K562 (cell line): ENCODE results near the gene ELMO1. TPM values are rescaled to one million over a fixed set of nuclear protein-coding genes. Genes with fewer than 3 reads are reported as not detected.

ENCODE experiments used
- FOXM1 ChIP-seq, 2 experiments: fragments of 450-650 bp in 1 of 2; sonication (generic) in 1 of 2; formaldehyde crosslinking in 1 of 2; IDR thresholded peaks; 2 replicates each; pipeline versions ENCODE4 v1.6.1 to v1.9.0; 2017 to 2022; ENCODE audit warnings: low read depth in 2 of 2, mild to moderate bottlenecking in 2 of 2, missing genetic modification reagents in 1 of 2, moderate library complexity in 1 of 2
- MXI1 ChIP-seq: IDR thresholded peaks from 2 replicates; pipeline ENCODE4 v1.6.1; 2011; ENCODE audit warnings: low read depth, mild to moderate bottlenecking, improper control_type of control experiment, low read length
- NCOA1 ChIP-seq: fragments of 450-650 bp; IDR thresholded peaks from 2 replicates; pipeline ENCODE4 v1.6.1; 2016; ENCODE audit warnings: low read depth
- NR4A1 ChIP-seq, 2 experiments: fragments of 250-450 bp in 1 of 2; fragments of 450-650 bp in 1 of 2; sonication (Bioruptor Pico) in 1 of 2; IDR thresholded peaks; 2 replicates each; pipeline versions ENCODE4 v1.4.0 to v1.6.1; 2016 to 2020; ENCODE audit warnings: mild to moderate bottlenecking in 2 of 2, missing compliant biosample characterization in 1 of 2, missing genetic modification characterization in 1 of 2, moderate library complexity in 1 of 2
- NRF1 ChIP-seq, 2 experiments: fragments of 450-650 bp; IDR thresholded peaks in 1 of 2; conservative IDR thresholded peaks in 1 of 2; 2 replicates each; pipeline ENCODE4 v1.6.1; 2014; ENCODE audit warnings: mild to moderate bottlenecking in 2 of 2
- ZNF699 ChIP-seq: fragments of 250-450 bp; sonication (Bioruptor Pico); IDR thresholded peaks from 2 replicates; pipeline ENCODE4 v1.8.0; 2021; ENCODE audit warnings: mild to moderate bottlenecking, moderate library complexity; ENCODE audit not compliant: insufficient replicate concordance
- polyA plus RNA-seq, 8 experiments: library from polyadenylated mRNA; depleted of rRNA in 4 of 8; stranded (reverse) in 5 of 8; unstranded in 3 of 8; fragments of >200 nt; fragmentation: Nextera tagmentation in 2 of 8; fragmentation: Illumina TruSeq in 1 of 8; extraction: Ambion mirVana in 2 of 8; extraction: Trizol in 1 of 8; gene quantifications; 2 replicates each; pipeline versions ENCODE4 v1.2.1 to v1.2.3, GENCODE V29; 2011 to 2014; ENCODE audit warnings: inconsistent platforms in 1 of 8, missing spikeins in 1 of 8
- total RNA-seq, 7 experiments: library from RNA; depleted of rRNA in 6 of 7; stranded (reverse); fragments of >200 nt in 6 of 7; fragmentation: Illumina TruSeq in 2 of 7; extraction: Trizol in 2 of 7; gene quantifications; 2 replicates each; pipeline versions ENCODE4 v1.2.1 to v1.2.3, GENCODE V29; 2011 to 2021; ENCODE audit warnings: low replicate concordance in 1 of 7
- TF ChIP-seq, protein P1 (sequence below): fragments of 250-450 bp; sonication (Bioruptor Pico); IDR thresholded peaks from 2 replicates; pipeline ENCODE4 v1.8.0; 2021; ENCODE audit warnings: moderate library complexity, mild to moderate bottlenecking, inconsistent platforms

Gene ELMO1
- total and polyA plus RNA-seq, 9 of the 15 experiments (the other 6 are each of a cell fraction or from before 2014, with no cell fraction given): 0.36 to 7.2 (median 3.6) TPM

DNA sequence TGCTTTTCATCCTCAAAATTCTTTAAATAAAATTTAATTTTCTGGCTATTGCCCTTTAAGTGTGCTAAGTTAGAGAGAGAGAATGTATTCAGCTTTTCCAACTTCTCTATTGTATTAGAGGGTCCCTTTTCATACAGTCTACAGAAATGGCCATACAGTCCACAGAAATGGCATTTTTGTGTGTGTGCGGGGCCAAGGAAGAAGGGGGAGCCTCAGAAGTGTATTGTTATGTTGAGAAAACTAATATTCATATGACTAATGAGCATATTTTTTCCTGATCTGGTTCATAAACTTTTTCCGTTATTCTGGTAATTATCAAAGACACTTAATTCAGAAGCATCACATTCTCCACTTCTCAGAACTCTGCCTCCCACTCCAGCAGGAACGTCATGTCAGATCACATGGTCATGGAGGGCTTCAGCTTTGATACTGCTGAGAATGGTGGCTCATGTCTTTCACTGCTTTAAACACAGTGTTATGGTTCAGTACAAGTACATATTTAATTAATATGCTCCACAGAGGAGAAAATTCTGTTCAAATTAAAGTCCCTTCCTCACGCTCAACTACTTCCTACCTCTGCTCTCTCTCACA is 37.1 kb downstream of the ELMO1 start (continued):
- TF ChIP-seq, protein P1, sequence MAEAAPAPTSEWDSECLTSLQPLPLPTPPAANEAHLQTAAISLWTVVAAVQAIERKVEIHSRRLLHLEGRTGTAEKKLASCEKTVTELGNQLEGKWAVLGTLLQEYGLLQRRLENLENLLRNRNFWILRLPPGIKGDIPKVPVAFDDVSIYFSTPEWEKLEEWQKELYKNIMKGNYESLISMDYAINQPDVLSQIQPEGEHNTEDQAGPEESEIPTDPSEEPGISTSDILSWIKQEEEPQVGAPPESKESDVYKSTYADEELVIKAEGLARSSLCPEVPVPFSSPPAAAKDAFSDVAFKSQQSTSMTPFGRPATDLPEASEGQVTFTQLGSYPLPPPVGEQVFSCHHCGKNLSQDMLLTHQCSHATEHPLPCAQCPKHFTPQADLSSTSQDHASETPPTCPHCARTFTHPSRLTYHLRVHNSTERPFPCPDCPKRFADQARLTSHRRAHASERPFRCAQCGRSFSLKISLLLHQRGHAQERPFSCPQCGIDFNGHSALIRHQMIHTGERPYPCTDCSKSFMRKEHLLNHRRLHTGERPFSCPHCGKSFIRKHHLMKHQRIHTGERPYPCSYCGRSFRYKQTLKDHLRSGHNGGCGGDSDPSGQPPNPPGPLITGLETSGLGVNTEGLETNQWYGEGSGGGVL: no peak
- TF ChIP-seq MXI1: no peak
- TF ChIP-seq NR4A1 (CRISPR knock-in tag; IDR thresholded peaks at IDR 0.05): no peak
- no peak for TF ChIP-seq NR4A1 (tag; IDR thresholded peaks at IDR 0.05)
- TF ChIP-seq NRF1 (conservative IDR thresholded peaks at IDR 0.05 in 1 of 2, IDR thresholded peaks at IDR 0.05 in 1 of 2): no peak
- TF ChIP-seq FOXM1 (IDR thresholded peaks at IDR 0.05; ENCODE audit: low read depth): no peak
- TF ChIP-seq FOXM1 (CRISPR knock-in tag; IDR thresholded peaks at IDR 0.05; ENCODE audit: low read depth): no peak
- TF ChIP-seq NCOA1: no peak
- no peak for TF ChIP-seq ZNF699
